ENCODE results near the gene NCK2. TPM values are rescaled to one million over a fixed set of nuclear protein-coding genes. Genes with fewer than 3 reads are reported as not detected.
A peak's percentile ranks its signal among the peaks of the same experiment; 100 is the strongest.

The NCK2 gene
- total RNA-seq, 2 donors from 2014 or later: 36.6 to 42.8 TPM

- ATAC-seq (no peak), DNase-seq (no peak)
- H3K9me3 ChIP-seq: no peaks in the 10 kb centered on the region
- WGBS, 2 donors: 80 to 83% methylated on average over 8 to 13 of the region's 13 CpGs
- no peak for TF ChIP-seq POLR2A (IDR thresholded peaks at IDR 0.05)
- TF ChIP-seq, protein P1, sequence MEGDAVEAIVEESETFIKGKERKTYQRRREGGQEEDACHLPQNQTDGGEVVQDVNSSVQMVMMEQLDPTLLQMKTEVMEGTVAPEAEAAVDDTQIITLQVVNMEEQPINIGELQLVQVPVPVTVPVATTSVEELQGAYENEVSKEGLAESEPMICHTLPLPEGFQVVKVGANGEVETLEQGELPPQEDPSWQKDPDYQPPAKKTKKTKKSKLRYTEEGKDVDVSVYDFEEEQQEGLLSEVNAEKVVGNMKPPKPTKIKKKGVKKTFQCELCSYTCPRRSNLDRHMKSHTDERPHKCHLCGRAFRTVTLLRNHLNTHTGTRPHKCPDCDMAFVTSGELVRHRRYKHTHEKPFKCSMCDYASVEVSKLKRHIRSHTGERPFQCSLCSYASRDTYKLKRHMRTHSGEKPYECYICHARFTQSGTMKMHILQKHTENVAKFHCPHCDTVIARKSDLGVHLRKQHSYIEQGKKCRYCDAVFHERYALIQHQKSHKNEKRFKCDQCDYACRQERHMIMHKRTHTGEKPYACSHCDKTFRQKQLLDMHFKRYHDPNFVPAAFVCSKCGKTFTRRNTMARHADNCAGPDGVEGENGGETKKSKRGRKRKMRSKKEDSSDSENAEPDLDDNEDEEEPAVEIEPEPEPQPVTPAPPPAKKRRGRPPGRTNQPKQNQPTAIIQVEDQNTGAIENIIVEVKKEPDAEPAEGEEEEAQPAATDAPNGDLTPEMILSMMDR (IDR thresholded peaks at IDR 0.05): no peak
- no peak overlapping the region for H3K27ac ChIP-seq
- H3K4me3 ChIP-seq: no peak overlapping the region
- intact Hi-C loops (cut with DNase I): no loop called here
- H3K4me1 ChIP-seq: peaks cover 22% of the 10 kb centered on the region
- no peaks in the 10 kb centered on the region for H3K27me3 ChIP-seq
- H3K36me3 ChIP-seq (replicated peaks in 1 of 2; ENCODE audit: insufficient read depth in 1 of 2, low read depth in 2 of 2): no peaks in the 10 kb centered on the region
These were observed 121.8 kb downstream of the NCK2 start for GRCh38 chr2:105866216-105867185.

- Histone ChIP-seq H3K4me1 (peaks cover 21% of the 10 kb centered on the region), H3K9me3 (no peaks in the 10 kb centered on the region), H3K36me3 (replicated peaks in 1 of 2; ENCODE audit: insufficient read depth in 1 of 2, low read depth in 2 of 2) (no peaks in the 10 kb centered on the region), H3K27ac (peak overlapping the region in 1 of 4 donors; percentile 14), H3K4me3 (no peak overlapping the region), H3K27me3 (no peaks in the 10 kb centered on the region)
- intact Hi-C loops (cut with DNase I): no loop called here
- TF ChIP-seq, protein P1 (IDR thresholded peaks at IDR 0.05): no peak
- TF ChIP-seq POLR2A (IDR thresholded peaks at IDR 0.05): no peak
- DNase-seq (no peak), ATAC-seq (no peak)
- WGBS, 2 donors: 91 to 95% methylated on average over 7 of the region's 7 CpGs
These were observed 122.9 kb downstream of the NCK2 start for GRCh38 chr2:105867587-105867986.

DNA sequence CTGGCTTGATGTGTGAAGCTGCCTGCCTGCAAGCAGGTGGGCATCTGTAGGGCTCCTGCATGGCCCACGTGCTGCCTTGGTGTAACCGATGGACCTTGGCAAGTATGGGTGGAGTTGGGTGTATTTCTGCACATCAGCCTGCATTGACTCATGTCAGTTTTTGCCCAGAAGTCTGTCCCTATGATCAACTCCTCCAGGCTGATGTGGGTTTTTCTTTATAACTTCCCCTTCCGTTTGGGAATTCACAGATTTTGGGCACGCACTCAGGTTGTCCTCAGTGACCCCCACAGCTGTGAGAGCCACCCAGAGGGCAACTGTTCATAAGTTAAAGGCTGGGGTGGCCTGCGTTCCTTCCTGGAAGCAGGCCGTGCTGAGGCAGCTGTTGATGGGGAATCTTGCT lies 123.3 kb downstream of the NCK2 start:
- Histone ChIP-seq H3K27me3 (no peaks in the 10 kb centered on the region), H3K9me3 (no peaks in the 10 kb centered on the region), H3K36me3 (replicated peaks in 1 of 2; ENCODE audit: insufficient read depth in 1 of 2, low read depth in 2 of 2) (no peaks in the 10 kb centered on the region), H3K27ac (peak overlapping the region in 1 of 4 donors; percentile 14), H3K4me3 (no peak overlapping the region), H3K4me1 (peaks cover 17% of the 10 kb centered on the region)
- 50 to 88% methylated on average over 6 of the region's 6 CpGs for WGBS, 2 donors
- ATAC-seq: no peak
- intact Hi-C loops (cut with DNase I): no loop called here
- TF ChIP-seq, protein P1 (IDR thresholded peaks at IDR 0.05): no peak
- TF ChIP-seq POLR2A (IDR thresholded peaks at IDR 0.05): no peak
- no peak for DNase-seq

GRCh38 chr2:105869341-105869740 lies 124.6 kb downstream of the NCK2 start:
- Histone ChIP-seq H3K4me3 (no peak overlapping the region), H3K4me1 (peaks cover 25% of the 10 kb centered on the region), H3K27me3 (no peaks in the 10 kb centered on the region), H3K27ac (no peak overlapping the region), H3K36me3 (replicated peaks in 1 of 2; ENCODE audit: insufficient read depth in 1 of 2, low read depth in 2 of 2) (no peaks in the 10 kb centered on the region), H3K9me3 (no peaks in the 10 kb centered on the region)
- no peak for DNase-seq
- TF ChIP-seq, protein P1 (IDR thresholded peaks at IDR 0.05): no peak
- no peak for TF ChIP-seq POLR2A (IDR thresholded peaks at IDR 0.05)
- 80% methylated on average over 12 to 13 of the region's 13 CpGs for WGBS, 2 donors
- intact Hi-C loops (cut with DNase I): no loop called here
- ATAC-seq: no peak

Data from body of pancreas (tissue), 4 donors.